AG04450 (cell line): ENCODE results near the gene APBA2. TPM values are rescaled to one million over a fixed set of nuclear protein-coding genes. Genes with fewer than 3 reads are reported as not detected.

ENCODE experiments used
- CTCF ChIA-PET: fragments of 300-600, 350-600 bp; formaldehyde crosslinking; extraction: SDS; loops from one replicate; lab custom pipeline; 2022; ENCODE audit warnings: antibody characterized with exemption, inconsistent platforms; lab: Charles Lee
- POLR2A ChIA-PET: fragments of 350-600 bp; formaldehyde crosslinking; extraction: SDS; loops from one replicate; lab custom pipeline; 2021; ENCODE audit warnings: antibody characterized with exemption, inconsistent platforms; lab: Yijun Ruan, JAX
- DNase-seq: peaks from one replicate; pipeline ENCODE4 v3.0.0-alpha.2; 2011; ENCODE audit warnings: low read depth, low spot score
- H3K27ac ChIP-seq: one replicate; pipeline ENCODE4 v1.5.1; 2012; ENCODE audit warnings: low read depth, low read length, control low read depth
- H3K27me3 ChIP-seq: one replicate; pipeline ENCODE4 v1.6.0; 2012; ENCODE audit warnings: low read length; ENCODE audit not compliant: control insufficient read depth, insufficient read depth
- H3K4me3 ChIP-seq: 2 replicates; pipeline ENCODE4 v1.5.1; 2011; ENCODE audit warnings: mild to moderate bottlenecking, low read depth, low read length, control low read depth
- H3K9me3 ChIP-seq: 2 replicates; pipeline ENCODE4 v1.5.1; 2012; ENCODE audit warnings: low read length; ENCODE audit not compliant: control insufficient read depth, insufficient read depth
- CTCF ChIP-seq: IDR thresholded peaks from 2 replicates; pipeline ENCODE4 v1.5.1; 2011; ENCODE audit warnings: low read depth, low read length, control low read depth, inconsistent platforms
- polyA plus RNA-seq: library from polyadenylated mRNA; depleted of rRNA; stranded (reverse); fragments of >200 nt; gene quantifications from 2 replicates; pipeline ENCODE4 v1.2.3, GENCODE V29; 2011

APBA2 gene
- polyA plus RNA-seq, 1 experiment: 18.9 TPM

GRCh38 chr15:29104566-29104880 is 218.7 kb downstream of the APBA2 start:
- H3K9me3 ChIP-seq: no peaks in the 10 kb centered on the region; the same call in 1 of the 2 replicates

GRCh38 chr15:29105151-29105854 is 219.5 kb downstream of the APBA2 start:
- DNase-seq: no peak
- no peak for TF ChIP-seq CTCF
- ChIA-PET CTCF (interaction anchor here (4.6 kb wide), 1 partner anchor 9 kb away, joined by 26 read pairs; no protein-coding TSS in a partner anchor), POLR2A (interaction anchor here (0.6 kb wide), 1 partner anchor 121 kb away, joined by 6 read pairs; no protein-coding TSS in a partner anchor)
- H3K4me3 ChIP-seq: no peak overlapping the region
- no peaks in the 10 kb centered on the region for H3K27me3 ChIP-seq
- no peaks in the 10 kb centered on the region; the same call in 1 of the 2 replicates for H3K9me3 ChIP-seq
- no peak overlapping the region for H3K27ac ChIP-seq

More at GRCh38 chr15:29104566-29104880, 218.7 kb downstream of the APBA2 start:
- H3K27ac ChIP-seq: peak overlapping the region; percentile 11
- ChIA-PET POLR2A (no interaction called here), CTCF (interaction anchor here (1.4 to 4.6 kb wide), 4 partner anchors 10 to 130 kb away, joined by 4 to 62 read pairs (median 15); no protein-coding TSS in a partner anchor)
- no peaks in the 10 kb centered on the region for H3K27me3 ChIP-seq
- no peak for TF ChIP-seq CTCF
- DNase-seq: no peak
- no peak overlapping the region for H3K4me3 ChIP-seq

GRCh38 chr15:29106116-29106515 is 220.3 kb downstream of the APBA2 start:
- no peak overlapping the region for H3K27ac ChIP-seq
- ChIA-PET POLR2A (no interaction called here), CTCF (no interaction called here)
- H3K9me3 ChIP-seq: no peaks in the 10 kb centered on the region; the same call in 1 of the 2 replicates
- no peak for TF ChIP-seq CTCF
- DNase-seq: no peak
- H3K27me3 ChIP-seq: no peaks in the 10 kb centered on the region
- no peak overlapping the region for H3K4me3 ChIP-seq

- ChIA-PET POLR2A (no interaction called here), CTCF (no interaction called here)
- Histone ChIP-seq H3K27me3 (no peaks in the 10 kb centered on the region), H3K4me3 (no peak overlapping the region), H3K9me3 (no peaks in the 10 kb centered on the region; the same call in 1 of the 2 replicates), H3K27ac (no peak overlapping the region)
- TF ChIP-seq CTCF: no peak
- DNase-seq: no peak
These were observed 220.9 kb downstream of the APBA2 start for GRCh38 chr15:29106551-29107290.
